ENCODE measurements around the gene CLOCK. TPM values are rescaled to one million over a fixed set of nuclear protein-coding genes. Genes with fewer than 3 reads are reported as not detected.

The CLOCK gene
- total and polyA plus RNA-seq, 2 of the 13 experiments (the other 11 are each of a cell fraction or from before 2014, with no cell fraction given) = 8.8 to 13.5 TPM

GRCh38 chr4:55416176-55416575 lies 130.5 kb downstream of the CLOCK start (continued):
- TF ChIP-seq BCLAF1 (IDR thresholded peaks at IDR 0.05) = no peak

- Histone ChIP-seq H3K9me3 (ENCODE audit: low read length) (no peaks in the 10 kb centered on the region), H3K4me3 (replicated peaks in 1 of 3; ENCODE audit: insufficient read depth in 1 of 3, low read depth in 2 of 3, low read length in 3 of 3) (no peak overlapping the region), H3K4me1 (ENCODE audit: insufficient read depth, low read length) (peaks cover 10% of the 10 kb centered on the region), H3K27me3 (ENCODE audit: control insufficient read depth in 1 of 2, insufficient read depth in 2 of 2, low read length in 2 of 2) (no peaks in the 10 kb centered on the region), H3K36me3 (replicated peaks in 1 of 2; ENCODE audit: control insufficient read depth in 1 of 2, insufficient read depth in 2 of 2, low read length in 2 of 2) (peaks cover 5 to 35% of the 10 kb centered on the region in 2 experiments; a peak in 4 of 5 replicates), H3K9ac (ENCODE audit: insufficient read depth, low read depth, low read length) (no peak overlapping the region), H3K27ac (ENCODE audit: extremely low read length, insufficient read depth, low read length) (no peak overlapping the region), H2AFZ (ENCODE audit: low read length) (no peak overlapping the region), H3K4me2 (ENCODE audit: low read depth, low read length) (no peak overlapping the region), H4K20me1 (ENCODE audit: insufficient read depth, low read length) (peaks cover 9% of the 10 kb centered on the region), H3K79me2 (ENCODE audit: insufficient read depth, low read length) (peaks cover 42% of the 10 kb centered on the region)
- BruUV-seq (replicated peaks) = no TSS peak
- DNase-seq (ENCODE audit: low spot score) (no peak), FAIRE-seq (no peak), ATAC-seq (no peak)
- in situ Hi-C loops (cut with HindIII; ENCODE audit: extremely low pct_ligation_motif_present, low pct_unique_long_range_greater_than_20kb) (no loop called here), intact Hi-C loops (cut with micrococcal nuclease; ENCODE audit: unreplicated experiment) (no loop called here)
- ChIA-PET CTCF (ENCODE audit: low intra/inter-chr PET ratio, low total read pairs) (no interaction called here), POLR2A (no interaction called here)
- TF ChIP-seq ZMAT5 (CRISPR knock-in tag; IDR thresholded peaks at IDR 0.05; ENCODE audit: borderline replicate concordance, low read depth) = no peak
- no peak for TF ChIP-seq ZBTB26 (CRISPR knock-in tag; IDR thresholded peaks at IDR 0.05; ENCODE audit: borderline replicate concordance)
- no peak for TF ChIP-seq GATAD2A (CRISPR knock-in tag; IDR thresholded peaks at IDR 0.05)
- TF ChIP-seq ZNF281 (CRISPR knock-in tag; IDR thresholded peaks at IDR 0.05; ENCODE audit: borderline replicate concordance) = no peak
- no peak for TF ChIP-seq ZNF282 (IDR thresholded peaks at IDR 0.05; ENCODE audit: partially characterized antibody)
- no peak for TF ChIP-seq GATAD1 (CRISPR knock-in tag; IDR thresholded peaks at IDR 0.05)
- no peak for TF ChIP-seq ZFP1 (CRISPR knock-in tag; IDR thresholded peaks at IDR 0.05)
- no peak for TF ChIP-seq NFKBIZ (CRISPR knock-in tag; IDR thresholded peaks at IDR 0.05)
- no peak for TF ChIP-seq BORCS8-MEF2B (CRISPR knock-in tag; IDR thresholded peaks at IDR 0.05)
- no peak for TF ChIP-seq ARHGAP35 (CRISPR knock-in tag; IDR thresholded peaks at IDR 0.05; ENCODE audit: borderline replicate concordance)
- TF ChIP-seq FOXK2 (IDR thresholded peaks at IDR 0.05) = no peak
- 98% methylated on average over 6 of the region's 6 CpGs for WGBS (ENCODE audit: low lambda C conversion rate)
Measured at GRCh38 chr4:55411621-55412020, 135.1 kb downstream of the CLOCK start.
